Fibroblast of pulmonary artery (primary cell): ENCODE data around the gene RIMS1.
"Not testable (repeated sequence)": the region's sequence is repeated elsewhere in the genome, so short reads cannot be mapped to it uniquely, and the experiment has no call there.

Experiments
- DNase-seq: peaks from one replicate; pipeline ENCODE4 v3.0.0-alpha.2; 2010; ENCODE audit warnings: low read depth
- H3K4me3 ChIP-seq: replicated peaks from 2 replicates; pipeline ENCODE4 v1.5.1; 2011; ENCODE audit warnings: low read depth, mild to moderate bottlenecking, control low read depth, low read length, moderate library complexity
- TF ChIP-seq, protein P1 (sequence below): IDR thresholded peaks from 2 replicates; pipeline ENCODE4 v1.5.1; 2011; ENCODE audit warnings: mild to moderate bottlenecking, control low read depth, low read length, inconsistent platforms; ENCODE audit errors: missing control alignments

Gene RIMS1

DNA sequence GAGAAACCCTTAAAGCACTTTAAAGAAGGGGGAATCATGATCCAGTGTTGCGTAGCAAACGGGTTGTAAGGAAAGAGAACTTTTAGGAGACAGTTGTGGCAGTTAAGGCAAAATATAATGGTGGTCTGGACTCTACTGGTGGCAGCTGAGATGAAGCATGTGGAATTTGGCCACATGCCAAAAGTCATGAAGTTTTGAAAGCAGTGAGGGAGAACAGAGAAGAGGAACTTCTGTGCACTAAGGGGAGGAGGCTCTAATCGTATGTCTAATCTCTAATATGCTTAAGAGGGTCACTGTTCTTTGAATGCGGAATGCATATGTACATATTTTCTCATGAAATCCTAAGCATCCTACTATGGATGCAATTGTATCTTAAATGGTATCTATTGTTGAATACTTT is 91.5 kb downstream of the RIMS1 start:
- peak; percentile 3 for DNase-seq
- TF ChIP-seq, protein P1, sequence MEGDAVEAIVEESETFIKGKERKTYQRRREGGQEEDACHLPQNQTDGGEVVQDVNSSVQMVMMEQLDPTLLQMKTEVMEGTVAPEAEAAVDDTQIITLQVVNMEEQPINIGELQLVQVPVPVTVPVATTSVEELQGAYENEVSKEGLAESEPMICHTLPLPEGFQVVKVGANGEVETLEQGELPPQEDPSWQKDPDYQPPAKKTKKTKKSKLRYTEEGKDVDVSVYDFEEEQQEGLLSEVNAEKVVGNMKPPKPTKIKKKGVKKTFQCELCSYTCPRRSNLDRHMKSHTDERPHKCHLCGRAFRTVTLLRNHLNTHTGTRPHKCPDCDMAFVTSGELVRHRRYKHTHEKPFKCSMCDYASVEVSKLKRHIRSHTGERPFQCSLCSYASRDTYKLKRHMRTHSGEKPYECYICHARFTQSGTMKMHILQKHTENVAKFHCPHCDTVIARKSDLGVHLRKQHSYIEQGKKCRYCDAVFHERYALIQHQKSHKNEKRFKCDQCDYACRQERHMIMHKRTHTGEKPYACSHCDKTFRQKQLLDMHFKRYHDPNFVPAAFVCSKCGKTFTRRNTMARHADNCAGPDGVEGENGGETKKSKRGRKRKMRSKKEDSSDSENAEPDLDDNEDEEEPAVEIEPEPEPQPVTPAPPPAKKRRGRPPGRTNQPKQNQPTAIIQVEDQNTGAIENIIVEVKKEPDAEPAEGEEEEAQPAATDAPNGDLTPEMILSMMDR, result no peak
- H3K4me3 ChIP-seq, result no peak overlapping the region

DNA sequence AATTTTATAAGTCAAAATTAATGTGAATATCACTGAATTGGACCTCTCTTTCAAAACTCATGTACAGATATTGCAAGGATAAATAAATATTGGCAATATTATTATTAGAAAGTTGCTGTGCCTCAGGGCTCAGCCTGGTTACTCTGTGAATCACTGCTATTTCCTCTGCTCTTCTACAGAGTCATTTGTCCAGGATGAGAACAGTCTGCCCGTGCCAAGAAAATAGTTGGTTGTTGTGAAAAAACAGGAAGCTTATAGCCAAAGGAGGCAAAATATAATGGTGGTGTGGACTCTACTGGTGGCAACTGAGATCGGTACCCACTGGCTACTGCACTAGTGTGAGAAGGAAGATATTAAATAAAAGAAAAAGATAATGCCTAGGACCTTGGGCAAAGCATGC is 93.6 kb downstream of the RIMS1 start:
- no peak overlapping the region for H3K4me3 ChIP-seq
- no peak for DNase-seq
- TF ChIP-seq, protein P1, result no peak

- no peak for DNase-seq
- TF ChIP-seq, protein P1, result no peak
- no peak overlapping the region for H3K4me3 ChIP-seq
These were observed 96.0 kb downstream of the RIMS1 start for GRCh38 chr6:71982389-71982788.

DNA sequence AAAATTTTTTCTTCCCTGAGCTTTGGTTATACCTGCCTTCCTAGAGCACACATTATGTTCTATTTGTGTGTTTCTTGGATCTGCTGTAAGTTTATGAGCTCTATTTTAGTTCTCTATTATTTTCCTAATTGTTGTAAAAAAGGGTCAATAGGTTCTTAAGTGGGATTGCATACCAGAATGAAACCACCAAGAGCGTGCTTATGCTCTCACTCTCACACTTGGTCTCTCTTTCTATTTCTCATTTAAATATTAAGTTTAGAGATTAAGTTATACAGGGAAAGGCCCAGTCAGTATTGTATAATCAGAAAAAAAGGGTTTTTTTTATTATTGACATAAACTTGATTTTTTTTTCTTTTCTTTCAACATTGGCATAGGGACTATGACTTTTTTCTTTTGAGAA is 96.8 kb downstream of the RIMS1 start:
- no peak overlapping the region for H3K4me3 ChIP-seq
- no peak for DNase-seq
- TF ChIP-seq, protein P1, result no peak

- DNase-seq, result no peak
- TF ChIP-seq, protein P1, result no peak
- H3K4me3 ChIP-seq, result no peak overlapping the region
These were observed 108.4 kb downstream of the RIMS1 start for GRCh38 chr6:71994705-71995271.

- TF ChIP-seq, protein P1, result no peak
- DNase-seq, result no peak
- no peak overlapping the region for H3K4me3 ChIP-seq
These were observed 111.0 kb downstream of the RIMS1 start for GRCh38 chr6:71997341-71997740.

DNA sequence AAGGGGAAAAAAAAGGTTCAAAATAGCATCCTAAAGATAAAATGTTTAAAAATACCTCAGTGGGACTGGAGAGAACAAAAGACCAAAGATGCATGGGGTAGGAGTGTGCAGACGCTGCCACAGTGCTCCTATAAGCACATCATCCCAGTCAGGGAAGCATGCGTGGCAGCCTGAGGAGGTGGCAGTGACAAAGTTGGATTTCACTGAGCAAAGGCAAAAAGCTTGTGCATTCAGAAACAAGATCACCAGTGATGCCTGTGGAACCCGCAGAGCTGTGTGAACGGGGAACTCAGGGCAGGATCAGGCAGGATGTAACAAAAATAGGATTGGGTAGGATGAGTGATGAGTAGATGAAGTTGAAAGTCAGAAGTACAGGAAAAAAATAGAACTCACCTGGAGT is 116.1 kb downstream of the RIMS1 start:
- H3K4me3 ChIP-seq, result no peak overlapping the region
- TF ChIP-seq, protein P1, result no peak
- DNase-seq, result no peak

DNA sequence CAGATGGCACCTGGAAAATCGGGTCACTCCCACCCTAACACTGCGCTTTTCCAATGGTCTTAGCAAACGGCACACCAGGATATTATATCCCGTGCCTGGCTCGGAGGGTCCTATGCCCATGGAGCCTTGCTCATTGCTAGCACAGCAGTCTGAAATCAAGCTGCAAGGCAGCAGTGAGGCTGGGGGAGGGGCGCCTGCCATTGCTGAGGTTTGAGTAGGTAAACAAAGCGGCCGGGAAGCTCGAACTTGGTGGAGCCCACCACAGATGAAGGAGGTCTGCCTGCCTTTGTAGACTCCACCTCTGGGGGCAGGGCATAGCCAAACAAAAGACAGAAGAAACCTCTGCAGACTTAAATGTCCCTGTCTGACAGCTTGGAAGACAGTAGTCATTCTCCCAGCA is 120.2 kb downstream of the RIMS1 start:
- DNase-seq, H3K4me3 ChIP-seq: not testable (repeated sequence)
